ENCODE results near the gene CSNK2A2. TPM values are rescaled to one million over a fixed set of nuclear protein-coding genes. Genes with fewer than 3 reads are reported as not detected.

CSNK2A2 gene
- total and polyA plus RNA-seq, 9 of the 15 experiments (the other 6 are each of a cell fraction or from before 2014, with no cell fraction given) = 20.8 to 109 (median 44.7) TPM

GRCh38 chr16:58129097-58129936, 68.6 kb downstream of the CSNK2A2 start, which contains the start of gene CFAP20 (continued):
- TF ChIP-seq ASH1L (IDR thresholded peaks at IDR 0.05; ENCODE audit: borderline replicate concordance, low read depth, partially characterized antibody) (peak; percentile 82), CC2D1A (IDR thresholded peaks at IDR 0.05) (peak; percentile 70; the same call in 1 of the 2 replicates), ZNF717 (CRISPR knock-in tag; IDR thresholded peaks at IDR 0.05) (no peak), LEF1 (IDR thresholded peaks at IDR 0.05) (peak; percentile 85), NUFIP1 (IDR thresholded peaks at IDR 0.05; ENCODE audit: partially characterized antibody) (peak; percentile 61), HSF4 (CRISPR knock-in tag; IDR thresholded peaks at IDR 0.05; ENCODE audit: borderline replicate concordance) (no peak), DPF2 (IDR thresholded peaks at IDR 0.05) (peak; percentile 60), MNT (conservative IDR thresholded peaks at IDR 0.05) (peak; percentile 98 to 99), ADNP (tag; IDR thresholded peaks at IDR 0.05) (no peak), MYC (IDR thresholded peaks at IDR 0.05; ENCODE audit: low read depth, low read length) (peak; percentile 95), MYC (CRISPR knock-in tag; IDR thresholded peaks at IDR 0.05; ENCODE audit: borderline replicate concordance, low read depth) (0 out of 2 replicates have a peak, but pooled peaks have one; percentile 34), ZNF121 (CRISPR knock-in tag; conservative IDR thresholded peaks at IDR 0.05) (no peak), NCOA6 (IDR thresholded peaks at IDR 0.05) (peak; percentile 72), ZNF584 (CRISPR knock-in tag; IDR thresholded peaks at IDR 0.05; ENCODE audit: low read depth) (no peak), DMBX1 (CRISPR knock-in tag; IDR thresholded peaks at IDR 0.05; ENCODE audit: borderline replicate concordance) (peak; percentile 64; the same call in 1 of the 2 replicates), ZNF175 (CRISPR knock-in tag; IDR thresholded peaks at IDR 0.05; ENCODE audit: low read depth) (peak; percentile 88), SAFB2 (IDR thresholded peaks at IDR 0.05; ENCODE audit: borderline replicate concordance, low read depth, low read length, severe bottlenecking) (no peak), KHSRP (IDR thresholded peaks at IDR 0.05) (peak; percentile 68), CHD1 (IDR thresholded peaks at IDR 0.05; ENCODE audit: low read length) (no peak), ZNF24 (IDR thresholded peaks at IDR 0.05) (peak; percentile 60; the same call in 1 of the 2 replicates), PPARD (CRISPR knock-in tag; IDR thresholded peaks at IDR 0.05) (no peak), PHTF2 (CRISPR knock-in tag; IDR thresholded peaks at IDR 0.05) (no peak)
- TF ChIP-seq, protein P1, sequence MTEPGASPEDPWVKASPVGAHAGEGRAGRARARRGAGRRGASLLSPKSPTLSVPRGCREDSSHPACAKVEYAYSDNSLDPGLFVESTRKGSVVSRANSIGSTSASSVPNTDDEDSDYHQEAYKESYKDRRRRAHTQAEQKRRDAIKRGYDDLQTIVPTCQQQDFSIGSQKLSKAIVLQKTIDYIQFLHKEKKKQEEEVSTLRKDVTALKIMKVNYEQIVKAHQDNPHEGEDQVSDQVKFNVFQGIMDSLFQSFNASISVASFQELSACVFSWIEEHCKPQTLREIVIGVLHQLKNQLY (CRISPR knock-in tag; conservative IDR thresholded peaks at IDR 0.05) = no peak
- TF ChIP-seq, protein P2, sequence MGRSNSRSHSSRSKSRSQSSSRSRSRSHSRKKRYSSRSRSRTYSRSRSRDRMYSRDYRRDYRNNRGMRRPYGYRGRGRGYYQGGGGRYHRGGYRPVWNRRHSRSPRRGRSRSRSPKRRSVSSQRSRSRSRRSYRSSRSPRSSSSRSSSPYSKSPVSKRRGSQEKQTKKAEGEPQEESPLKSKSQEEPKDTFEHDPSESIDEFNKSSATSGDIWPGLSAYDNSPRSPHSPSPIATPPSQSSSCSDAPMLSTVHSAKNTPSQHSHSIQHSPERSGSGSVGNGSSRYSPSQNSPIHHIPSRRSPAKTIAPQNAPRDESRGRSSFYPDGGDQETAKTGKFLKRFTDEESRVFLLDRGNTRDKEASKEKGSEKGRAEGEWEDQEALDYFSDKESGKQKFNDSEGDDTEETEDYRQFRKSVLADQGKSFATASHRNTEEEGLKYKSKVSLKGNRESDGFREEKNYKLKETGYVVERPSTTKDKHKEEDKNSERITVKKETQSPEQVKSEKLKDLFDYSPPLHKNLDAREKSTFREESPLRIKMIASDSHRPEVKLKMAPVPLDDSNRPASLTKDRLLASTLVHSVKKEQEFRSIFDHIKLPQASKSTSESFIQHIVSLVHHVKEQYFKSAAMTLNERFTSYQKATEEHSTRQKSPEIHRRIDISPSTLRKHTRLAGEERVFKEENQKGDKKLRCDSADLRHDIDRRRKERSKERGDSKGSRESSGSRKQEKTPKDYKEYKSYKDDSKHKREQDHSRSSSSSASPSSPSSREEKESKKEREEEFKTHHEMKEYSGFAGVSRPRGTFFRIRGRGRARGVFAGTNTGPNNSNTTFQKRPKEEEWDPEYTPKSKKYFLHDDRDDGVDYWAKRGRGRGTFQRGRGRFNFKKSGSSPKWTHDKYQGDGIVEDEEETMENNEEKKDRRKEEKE (IDR thresholded peaks at IDR 0.05; ENCODE audit: borderline replicate concordance in 1 of 2, control insufficient read depth in 1 of 2, low read depth in 2 of 2, low read length in 1 of 2) = 0 out of 4 replicates have a peak, but pooled peaks of 1 of the 2 experiments have one; percentile 52

Measured in K562 (cell line).